CD4-positive, alpha-beta T cell treated with Interleukin-17A for 4 hours (primary cell): ENCODE measurements around the gene ZBTB5.
"Not testable (repeated sequence)": the region's sequence is repeated elsewhere in the genome, so short reads cannot be mapped to it uniquely, and the experiment has no call there.

Experiments used
- DNase-seq: peaks from one replicate; pipeline ENCODE4 v3.0.0-alpha.2; 2020; ENCODE audit warnings: mixed read lengths

The ZBTB5 gene

DNA sequence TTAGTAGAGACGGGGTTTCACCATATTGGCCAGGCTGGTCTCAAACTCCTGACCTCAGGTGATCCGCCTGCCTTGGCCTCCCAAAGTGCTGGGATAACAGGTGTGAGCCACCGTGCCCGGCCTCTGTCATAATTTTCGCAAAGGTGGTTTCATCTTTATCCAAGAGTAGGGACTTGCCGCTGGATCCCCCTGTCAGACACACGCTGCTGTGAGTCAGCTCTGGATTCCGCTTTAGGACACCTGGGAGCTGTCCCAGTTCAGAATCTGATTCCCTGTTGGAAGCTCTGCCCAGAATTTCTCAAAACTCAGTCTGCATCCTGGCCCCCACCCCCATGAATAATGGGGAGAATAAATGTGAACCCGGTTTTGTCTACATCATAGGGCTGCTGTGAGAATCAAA, 60.7 kb downstream of the ZBTB5 start:
- no peak for DNase-seq

DNA sequence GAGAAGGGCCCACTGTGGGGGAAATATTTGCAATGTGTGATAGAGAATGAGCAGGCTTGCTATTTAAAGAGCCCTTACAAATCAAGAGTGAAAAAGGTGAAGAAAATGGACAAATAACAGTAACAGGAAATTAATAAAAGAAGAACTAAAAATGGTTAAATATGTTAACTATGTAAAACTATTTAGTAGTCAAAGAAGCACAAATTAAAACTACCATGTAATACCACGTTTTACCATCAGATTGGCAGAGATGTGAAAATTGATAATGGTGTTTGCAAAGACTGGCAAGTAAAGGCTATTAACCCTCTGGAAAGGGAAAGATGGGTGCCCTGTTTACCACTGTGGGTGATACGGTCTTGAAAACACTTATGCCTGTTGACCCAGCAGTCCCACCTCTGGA, 65.9 kb downstream of the ZBTB5 start:
- DNase-seq: no peak

DNA sequence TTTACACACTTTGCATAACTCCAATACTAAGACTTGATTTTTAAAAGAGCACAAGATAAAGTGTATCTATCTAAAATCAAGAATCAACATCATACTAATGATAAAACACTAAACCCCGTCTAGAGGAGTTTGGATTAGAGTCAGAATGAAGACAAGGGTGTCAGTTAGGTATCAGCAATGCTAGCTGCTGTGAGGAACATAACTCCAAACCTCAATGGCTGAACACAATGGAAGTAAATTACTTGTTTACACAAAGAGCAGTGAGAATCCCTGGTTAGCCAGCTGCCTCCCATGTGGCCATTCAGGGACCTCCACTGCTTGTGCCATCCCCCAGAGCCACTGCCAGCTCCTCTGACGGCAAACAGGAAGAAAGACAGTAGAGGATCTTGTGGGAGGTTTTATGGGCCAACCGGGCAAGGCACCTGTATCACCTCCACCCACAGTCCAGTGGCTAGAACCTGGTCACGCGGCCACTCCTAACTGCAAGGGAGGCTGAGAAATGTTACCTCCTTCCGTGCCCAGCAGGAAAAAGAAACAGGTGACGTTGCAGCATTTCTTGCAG, 66.7 kb downstream of the ZBTB5 start:
- DNase-seq: no peak

DNA sequence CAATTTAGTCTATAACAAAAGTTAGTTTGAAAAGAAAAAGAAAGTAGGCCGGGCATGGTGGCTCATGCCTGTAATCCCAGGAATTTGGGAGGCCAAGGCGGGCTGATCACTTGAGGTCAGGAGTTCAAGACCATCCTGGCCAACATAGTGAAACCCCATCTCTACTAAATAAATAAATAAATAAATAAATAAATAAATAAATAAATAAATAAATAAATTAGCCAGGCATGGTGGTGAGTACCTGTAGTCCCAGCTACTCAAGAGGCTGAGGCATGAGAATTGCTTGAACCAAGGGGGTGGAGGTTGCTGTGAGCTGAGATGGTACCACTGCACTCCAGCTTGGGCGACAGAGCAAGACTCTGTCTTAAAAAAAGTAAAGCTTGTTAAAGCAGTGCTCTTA, 67.3 kb downstream of the ZBTB5 start:
- not testable (repeated sequence) for DNase-seq

DNA sequence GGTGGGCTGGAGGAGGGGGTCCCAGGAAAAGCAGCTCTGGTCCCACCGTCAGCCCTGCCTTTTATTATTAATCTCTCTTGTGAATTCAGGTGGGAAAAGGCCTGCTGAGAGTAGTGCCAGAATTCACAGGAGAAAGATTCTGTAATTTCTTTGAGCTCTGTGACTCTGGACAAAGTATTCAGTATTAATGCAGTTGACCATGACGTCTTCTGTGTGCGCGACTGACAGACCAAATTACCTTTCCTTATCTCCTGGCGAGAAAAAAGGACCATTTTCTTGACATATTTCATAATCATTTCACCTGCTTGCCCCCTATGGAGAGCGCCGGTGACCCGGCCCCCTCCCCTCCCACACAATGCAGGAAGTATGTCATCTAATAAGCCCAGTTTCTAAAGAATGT, 69.6 kb downstream of the ZBTB5 start:
- no peak for DNase-seq

DNA sequence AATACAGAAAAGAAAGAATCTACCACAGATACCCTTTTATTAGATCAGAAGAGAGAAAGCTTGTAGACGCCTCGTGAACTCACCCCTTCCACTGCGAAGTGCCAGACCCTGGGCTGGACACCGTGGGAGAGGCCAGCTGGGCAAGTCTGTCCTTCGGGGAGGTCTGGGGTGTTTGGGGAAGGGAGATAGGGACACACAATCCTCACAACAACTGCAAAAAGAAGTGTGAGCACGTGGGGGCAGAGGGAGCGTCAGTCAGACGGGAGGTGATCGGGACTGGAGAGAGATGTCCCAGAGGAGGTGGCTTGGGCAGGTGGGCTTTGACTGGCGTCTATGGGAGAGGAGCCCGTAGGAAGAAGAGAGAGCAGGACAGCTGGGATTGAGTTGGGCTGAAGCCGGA, 70.0 kb downstream of the ZBTB5 start:
- no peak for DNase-seq

DNA sequence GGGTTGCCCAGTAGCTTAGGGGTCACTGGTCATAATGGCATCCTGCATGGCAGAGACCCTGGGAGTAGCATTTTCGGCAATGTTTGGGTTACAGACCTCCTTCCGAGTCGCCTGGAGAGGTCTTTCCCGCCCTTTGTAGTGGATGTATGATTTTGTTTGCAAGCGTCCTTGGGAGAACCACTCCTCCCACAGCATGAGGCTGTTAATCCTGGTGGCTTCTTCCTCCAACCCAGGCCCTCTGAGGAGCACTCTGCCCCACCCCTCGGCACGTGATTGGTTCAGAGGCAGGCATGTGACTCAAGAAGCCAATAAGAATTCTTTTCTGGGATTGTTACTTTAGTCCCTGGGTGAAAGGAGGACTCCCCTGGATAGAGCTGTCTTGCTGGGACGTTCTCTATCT, 73.0 kb downstream of the ZBTB5 start:
- DNase-seq: no peak

DNA sequence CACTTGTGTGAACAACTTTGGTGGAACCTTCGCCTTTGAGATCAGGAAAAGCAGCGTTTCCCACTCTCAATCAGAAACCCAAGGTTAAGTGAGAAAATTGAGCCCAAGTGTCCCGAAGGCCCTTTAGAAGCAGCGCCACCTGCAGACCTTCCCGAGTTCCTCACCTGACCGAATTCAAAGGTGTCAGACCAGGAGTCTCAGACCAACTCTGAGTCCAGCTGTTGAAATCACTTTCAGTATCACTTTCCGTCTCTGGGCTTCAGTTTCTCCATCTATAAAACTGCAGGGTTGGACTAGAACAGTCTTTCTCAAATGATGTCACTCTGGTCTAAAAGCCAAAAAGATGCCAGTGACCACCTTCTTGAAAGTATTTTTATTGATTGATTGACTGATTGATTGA, 74.5 kb downstream of the ZBTB5 start:
- peak; percentile 44 for DNase-seq
